Pancreas (tissue), 10 donors: Measurements from ENCODE around the gene RRBP1. TPM values are rescaled to one million over a fixed set of nuclear protein-coding genes. Genes with fewer than 3 reads are reported as not detected.

Experiments used
- ATAC-seq, 4 donors: fragments of 200-7000 bp; cut with Tn5 transposase; one replicate each; pipeline versions ENCODE4 v1.8.0 to v1.9.1; 2020; ENCODE audit warnings: mild to moderate bottlenecking in 4 of 4, moderate library complexity in 4 of 4
- DNase-seq, 6 donors: peaks; one replicate each; pipeline ENCODE4 v3.0.0-alpha.2; 2020
- FAIRE-seq: peaks from 2 replicates; lab custom pipeline; 2012; peaks lifted over from hg19 to GRCh38; lab: Jason Lieb, UNC
- H3K27ac ChIP-seq, 4 donors: fragments of 200-600 bp; sonication (generic); 1 replicate in 3 of 4; 2 replicates in 1 of 4; pipeline versions ENCODE4 v1.5.0 to v1.8.0; 2020
- H3K27me3 ChIP-seq, 4 donors: fragments of 200-600 bp; one replicate each; pipeline ENCODE4 v1.8.0; 2021
- H3K36me3 ChIP-seq, 3 donors: fragments of 200-600 bp; sonication (generic) in 1 of 3; one replicate each; pipeline versions ENCODE4 v1.5.0 to v1.8.0; 2020 to 2021
- H3K4me1 ChIP-seq, 3 donors: fragments of 200-600 bp; one replicate each; pipeline ENCODE4 v1.8.0; 2021
- H3K4me3 ChIP-seq, 4 donors: fragments of 200-600 bp; sonication (generic) in 2 of 4; one replicate each; pipeline versions ENCODE4 v1.5.0 to v1.8.0; 2020 to 2021
- H3K9me3 ChIP-seq, 4 donors: fragments of 200-600 bp; one replicate each; pipeline ENCODE4 v1.8.0; 2021
- WGBS, 2 donors: extraction: QIAGEN DNeasy Blood & Tissue Kit; methylation state at CpG; one replicate each; pipeline ENCODE4 v1.1.7; 2013; 5-methylcytosine and 5-hydroxymethylcytosine counted together
- intact Hi-C, 3 donors: fragments of 100-400 bp; cut with DNase I; formaldehyde crosslinking; loops; one replicate each; pipeline versions ENCODE4 v1.11.1 to v1.14.2; 2022
- polyA plus RNA-seq, 2 donors: library from polyadenylated mRNA; stranded (reverse); fragments of 200-250 nt; gene quantifications; one replicate each; pipeline ENCODE4 v1.2.3, GENCODE V29; 2013
- total RNA-seq, 6 donors: library from RNA; stranded (reverse); fragmentation: NEBNext Ultra II Directional in 4 of 6; extraction: Animal tissue kit (Norgen Biotek cat#: 25700) in 4 of 6; gene quantifications; one replicate each; pipeline versions ENCODE4 v1.2.1 to v1.2.4, GENCODE V29; 2021 to 2023
- TF ChIP-seq, protein P1 (sequence below), 4 donors: fragments of 200-600 bp; sonication (generic) in 3 of 4; IDR thresholded peaks; one replicate each; pipeline versions ENCODE4 v1.5.0 to v1.8.0; 2021; ENCODE audit warnings: antibody characterized with exemption in 4 of 4
- donor health status: healthy with polysubstance abuse.
- donor health status: DM: no; HTN: no; CAD: no; lungs with moderate emphysema.
- donor health status: DM: no; HTN: no; CAD: no.
- donor health status: control.
- donor health status: control.
- donor health status: Bipolar disorder and iron deficiency.
- donor health status: DM: yes; HTN: yes; CAD: no.
- donor health status: DM: no; HTN: no; CAD: no.
- donor health status: DM: no; HTN: no; CAD: no.
- donor health status: DM: yes; HTN: yes; CAD: no.

The RRBP1 gene
- total and polyA plus RNA-seq, 8 donors, result 170 to 442 (median 348) TPM

DNA sequence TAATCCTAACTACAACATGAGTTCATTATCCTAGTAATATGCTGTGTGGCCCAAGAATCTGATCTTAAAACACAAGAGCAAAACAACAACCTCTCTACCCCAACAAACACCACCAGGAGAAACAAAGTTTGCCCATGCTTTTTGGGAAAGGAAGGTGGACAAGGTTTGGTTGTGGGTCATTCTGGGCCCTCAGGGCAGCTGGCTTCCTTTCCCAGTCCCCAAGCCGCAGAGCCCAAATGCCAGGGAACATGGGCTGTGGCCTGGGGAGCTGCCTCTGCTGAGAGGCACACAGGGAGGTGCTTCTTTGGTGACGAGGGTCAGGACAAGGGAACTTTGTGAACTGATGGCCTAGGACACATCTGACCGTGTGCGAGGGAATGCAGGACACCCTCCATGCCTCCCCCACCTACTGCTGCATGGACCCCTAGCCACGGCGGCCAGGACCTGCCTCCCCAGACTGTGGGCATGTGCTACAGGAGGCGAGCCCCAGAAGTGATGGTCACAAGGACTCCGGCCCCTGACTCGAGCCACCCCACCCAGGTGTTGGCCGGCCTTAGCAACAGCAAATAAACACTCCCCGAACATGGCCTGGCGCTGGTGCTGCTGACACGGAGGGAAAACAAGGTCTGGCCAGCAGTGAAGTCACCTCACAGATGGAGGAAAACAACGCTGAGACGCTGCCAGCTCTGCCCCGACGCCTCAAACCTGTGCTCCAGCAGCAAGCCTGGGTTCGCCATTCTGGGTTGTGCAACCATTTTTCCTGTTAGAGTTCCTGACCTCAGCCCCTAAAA is 55.6 kb downstream of the RRBP1 start:
- no peaks in the 10 kb centered on the region for H3K9me3 ChIP-seq
- peaks cover 0 to 98% (median 75%) of the 10 kb centered on the region in 3 donors for H3K36me3 ChIP-seq
- peak overlapping the region; percentile 39 to 64 (median 45) for H3K27ac ChIP-seq
- TF ChIP-seq, protein P1, sequence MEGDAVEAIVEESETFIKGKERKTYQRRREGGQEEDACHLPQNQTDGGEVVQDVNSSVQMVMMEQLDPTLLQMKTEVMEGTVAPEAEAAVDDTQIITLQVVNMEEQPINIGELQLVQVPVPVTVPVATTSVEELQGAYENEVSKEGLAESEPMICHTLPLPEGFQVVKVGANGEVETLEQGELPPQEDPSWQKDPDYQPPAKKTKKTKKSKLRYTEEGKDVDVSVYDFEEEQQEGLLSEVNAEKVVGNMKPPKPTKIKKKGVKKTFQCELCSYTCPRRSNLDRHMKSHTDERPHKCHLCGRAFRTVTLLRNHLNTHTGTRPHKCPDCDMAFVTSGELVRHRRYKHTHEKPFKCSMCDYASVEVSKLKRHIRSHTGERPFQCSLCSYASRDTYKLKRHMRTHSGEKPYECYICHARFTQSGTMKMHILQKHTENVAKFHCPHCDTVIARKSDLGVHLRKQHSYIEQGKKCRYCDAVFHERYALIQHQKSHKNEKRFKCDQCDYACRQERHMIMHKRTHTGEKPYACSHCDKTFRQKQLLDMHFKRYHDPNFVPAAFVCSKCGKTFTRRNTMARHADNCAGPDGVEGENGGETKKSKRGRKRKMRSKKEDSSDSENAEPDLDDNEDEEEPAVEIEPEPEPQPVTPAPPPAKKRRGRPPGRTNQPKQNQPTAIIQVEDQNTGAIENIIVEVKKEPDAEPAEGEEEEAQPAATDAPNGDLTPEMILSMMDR (IDR thresholded peaks at IDR 0.05), result no peak
- no peak overlapping the region for H3K4me3 ChIP-seq
- ATAC-seq, result peak; percentile 47 to 70 (median 66)
- FAIRE-seq, result no peak
- WGBS, 2 donors, result 48 to 49% methylated on average over 18 of the region's 18 CpGs
- intact Hi-C loops, result no loop called here
- peak; percentile 58 to 90 (median 74) for DNase-seq
- H3K27me3 ChIP-seq, result no peaks in the 10 kb centered on the region
- peaks cover 0 to 8% (median 3%) of the 10 kb centered on the region in 3 donors for H3K4me1 ChIP-seq

GRCh38 chr20:17625246-17626051 is 56.6 kb downstream of the RRBP1 start:
- Histone ChIP-seq H3K4me3 (no peak overlapping the region), H3K27ac (peak overlapping the region in 1 of 4 donors; percentile 64), H3K27me3 (no peaks in the 10 kb centered on the region), H3K36me3 (peaks cover under 1 to 98% (median 78%) of the 10 kb centered on the region in 3 donors), H3K4me1 (peaks cover 0 to 8% (median 3%) of the 10 kb centered on the region in 3 donors), H3K9me3 (no peaks in the 10 kb centered on the region)
- ATAC-seq (no peak), FAIRE-seq (no peak), DNase-seq (peak in 3 of 6 donors; percentile 39 to 72 (median 58))
- intact Hi-C loops, result no loop called here
- WGBS, 2 donors, result 85 to 88% methylated on average over 27 of the region's 27 CpGs
- TF ChIP-seq, protein P1 (IDR thresholded peaks at IDR 0.05), result no peak

- FAIRE-seq (no peak), DNase-seq (peak in 3 of 6 donors; percentile 30 to 72 (median 30)), ATAC-seq (peak in 2 of 4 donors; percentile 1 to 3)
- Histone ChIP-seq H3K27ac (no peak overlapping the region), H3K4me3 (no peak overlapping the region), H3K36me3 (peaks cover 8 to 98% (median 82%) of the 10 kb centered on the region in 3 donors), H3K27me3 (no peaks in the 10 kb centered on the region), H3K9me3 (no peaks in the 10 kb centered on the region), H3K4me1 (peaks cover 0 to 8% (median 3%) of the 10 kb centered on the region in 3 donors)
- intact Hi-C loops, result no loop called here
- WGBS, 2 donors, result 51 to 65% methylated on average over 15 of the region's 15 CpGs
- TF ChIP-seq, protein P1 (IDR thresholded peaks at IDR 0.05), result no peak
Measured at GRCh38 chr20:17624551-17625245, 57.3 kb downstream of the RRBP1 start.

GRCh38 chr20:17624070-17624469 is 58.0 kb downstream of the RRBP1 start:
- no peak overlapping the region for H3K27ac ChIP-seq
- DNase-seq, result peak in 2 of 6 donors; percentile 17 to 45
- 57 to 66% methylated on average over 12 of the region's 12 CpGs for WGBS, 2 donors
- no peak for FAIRE-seq
- no peak overlapping the region for H3K4me3 ChIP-seq
- H3K36me3 ChIP-seq, result peaks cover 9 to 98% (median 84%) of the 10 kb centered on the region in 3 donors
- ATAC-seq, result no peak
- TF ChIP-seq, protein P1 (IDR thresholded peaks at IDR 0.05), result no peak
- no peaks in the 10 kb centered on the region for H3K27me3 ChIP-seq
- intact Hi-C loops, result no loop called here
- no peaks in the 10 kb centered on the region for H3K9me3 ChIP-seq
- peaks cover 0 to 8% (median 3%) of the 10 kb centered on the region in 3 donors for H3K4me1 ChIP-seq
